Left forelimb (tissue), 1 donor: ENCODE measurements around the gene CLEC4M.
"Not testable (repeated sequence)": the region's sequence is repeated elsewhere in the genome, so short reads cannot be mapped to it uniquely, and the experiment has no call there.

Experiments
- DNase-seq: peaks from one replicate; pipeline ENCODE4 v3.0.0-alpha.2; 2018; ENCODE audit warnings: low spot score

CLEC4M gene

DNA sequence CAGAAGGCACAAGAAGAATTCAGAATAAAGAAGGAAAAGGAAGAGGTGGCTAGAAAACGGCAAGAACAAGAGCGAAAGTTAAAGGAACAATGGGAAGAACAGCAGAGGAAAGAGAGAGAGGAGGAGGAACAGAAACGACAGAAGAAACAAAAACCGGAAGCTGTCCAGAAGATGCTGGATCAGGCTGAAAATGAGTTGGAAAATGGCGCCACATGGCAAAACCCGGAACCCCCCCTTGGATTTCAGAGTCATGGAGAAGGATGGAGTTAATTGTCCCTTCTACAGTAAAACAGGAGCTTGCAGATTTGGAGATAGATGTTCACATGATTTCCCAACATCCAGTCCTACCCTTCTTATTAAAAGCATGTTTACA lies 22.4 kb upstream of the CLEC4M start:
- DNase-seq = no peak

DNA sequence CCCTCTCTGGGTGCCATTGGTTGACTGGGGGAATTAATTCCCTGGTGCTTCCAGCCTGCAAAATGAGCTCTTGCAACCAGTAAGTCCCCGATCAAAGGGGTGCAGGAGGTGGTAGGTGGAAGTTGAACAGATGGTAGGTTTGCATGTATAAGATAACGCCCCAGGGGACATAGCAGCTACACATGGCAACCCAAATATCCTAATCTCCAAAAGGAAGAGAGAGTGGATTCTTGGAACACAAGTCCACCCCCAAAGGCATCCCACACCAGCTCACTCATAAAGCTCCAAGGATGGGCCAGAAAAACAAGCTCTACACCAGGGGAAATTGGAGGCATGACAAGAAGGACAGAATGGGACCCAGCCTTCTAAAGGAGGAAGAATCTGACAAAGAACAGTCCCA lies 20.5 kb upstream of the CLEC4M start:
- DNase-seq = no peak

DNA sequence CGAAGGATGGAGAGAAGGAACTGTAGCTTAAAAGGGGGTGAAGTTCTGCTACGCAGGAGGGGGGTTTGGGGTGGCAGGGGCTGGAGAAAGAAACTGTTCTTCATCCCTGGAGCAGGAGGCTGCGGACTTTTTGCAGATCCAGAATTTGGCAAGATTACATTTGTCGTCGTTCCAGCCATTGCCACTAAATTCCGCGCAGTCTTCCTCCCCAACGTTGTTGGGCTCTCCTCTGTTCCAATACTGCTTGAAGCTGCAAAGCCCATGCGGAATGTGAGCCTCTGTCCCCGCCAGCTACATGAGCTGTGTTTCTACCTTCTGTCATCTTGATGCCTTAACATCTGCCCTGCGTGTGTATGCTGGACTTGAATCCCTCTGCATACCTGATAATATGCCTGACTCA lies 20.1 kb upstream of the CLEC4M start:
- DNase-seq = no peak

DNA sequence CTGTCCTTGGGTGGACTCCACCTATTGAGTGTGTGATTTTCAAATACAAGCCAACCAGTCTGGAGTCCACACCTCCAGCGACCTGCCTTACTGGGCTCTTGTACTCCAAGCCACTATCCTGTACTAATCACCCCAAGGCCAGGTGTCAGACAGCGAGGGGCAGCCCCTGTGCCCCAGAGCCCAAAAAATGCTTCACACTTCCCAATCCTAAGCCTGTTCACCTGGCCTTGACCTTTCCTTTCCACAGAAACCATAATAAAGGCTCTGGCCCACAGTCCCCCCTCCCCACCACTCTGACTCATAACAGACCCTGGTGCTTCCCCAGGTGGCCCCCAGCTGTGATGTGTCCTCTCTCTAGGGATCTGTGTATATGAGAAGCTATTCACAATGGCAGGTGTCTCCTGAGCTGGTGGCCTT lies 19.6 kb upstream of the CLEC4M start:
- DNase-seq = no peak

DNA sequence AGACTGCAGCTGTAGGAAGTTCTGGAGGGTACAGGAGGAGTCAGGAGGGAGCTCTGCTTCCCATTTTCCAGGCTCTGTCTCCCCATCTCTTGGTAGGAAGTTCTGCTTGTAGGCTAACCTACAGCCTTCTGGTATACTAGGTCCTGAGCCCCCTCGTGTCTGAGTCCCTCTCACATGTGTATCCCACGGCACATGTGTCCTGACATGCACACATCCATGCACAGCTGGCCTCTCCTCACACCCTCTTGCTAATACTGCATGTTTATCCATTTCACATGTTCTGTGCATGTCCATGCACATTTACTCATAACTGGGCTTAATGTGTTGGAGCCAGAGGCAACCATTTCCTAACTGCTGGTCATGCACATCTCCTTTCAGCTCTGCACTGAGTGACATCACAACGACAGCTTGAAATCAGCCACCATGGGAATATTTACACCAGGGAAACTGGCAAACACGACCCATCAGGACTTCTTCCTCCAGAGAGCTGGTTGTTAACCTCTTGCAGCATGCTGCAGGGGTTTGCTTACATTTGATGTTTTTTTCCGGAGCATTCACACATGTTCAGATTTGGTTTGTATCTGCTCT lies 18.8 kb upstream of the CLEC4M start:
- DNase-seq = no peak

DNA sequence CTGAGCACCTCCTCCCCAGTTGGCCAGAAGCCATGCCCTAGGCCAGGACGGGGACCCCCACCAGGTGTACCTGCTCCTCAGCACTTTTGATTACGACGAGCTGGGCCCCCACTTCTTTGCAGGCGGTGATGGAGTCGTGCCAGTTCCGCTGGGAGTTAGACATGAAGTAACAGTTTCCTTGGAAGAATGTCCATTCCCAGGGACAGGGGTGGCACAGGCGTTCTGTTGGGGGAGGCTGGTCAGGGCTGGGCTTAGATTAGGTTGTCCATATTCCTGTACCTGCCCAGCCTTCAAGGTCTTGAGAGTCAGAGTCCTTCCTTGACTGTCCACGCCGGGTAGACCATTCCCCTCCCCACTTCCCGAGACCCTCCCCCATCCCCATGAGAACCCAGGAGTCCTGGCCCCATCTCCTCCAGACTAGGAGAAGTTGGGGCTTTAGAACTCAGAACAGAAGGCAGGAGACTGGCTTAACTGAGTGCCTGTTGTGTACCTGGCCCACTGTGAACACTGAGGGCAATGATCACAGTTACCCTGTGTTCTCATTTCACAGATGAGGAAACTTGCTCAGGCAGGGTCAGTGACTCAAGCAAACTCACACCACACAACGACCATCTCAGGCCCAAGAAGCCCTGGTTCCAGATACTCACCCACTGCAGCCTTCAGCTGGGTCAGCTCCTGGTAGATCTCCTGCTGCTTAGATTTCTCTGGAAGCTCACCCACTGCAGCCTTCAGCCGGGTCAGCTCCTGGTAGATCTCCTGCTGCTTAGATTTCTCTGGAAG lies 18.0 kb upstream of the CLEC4M start:
- DNase-seq = no peak

DNA sequence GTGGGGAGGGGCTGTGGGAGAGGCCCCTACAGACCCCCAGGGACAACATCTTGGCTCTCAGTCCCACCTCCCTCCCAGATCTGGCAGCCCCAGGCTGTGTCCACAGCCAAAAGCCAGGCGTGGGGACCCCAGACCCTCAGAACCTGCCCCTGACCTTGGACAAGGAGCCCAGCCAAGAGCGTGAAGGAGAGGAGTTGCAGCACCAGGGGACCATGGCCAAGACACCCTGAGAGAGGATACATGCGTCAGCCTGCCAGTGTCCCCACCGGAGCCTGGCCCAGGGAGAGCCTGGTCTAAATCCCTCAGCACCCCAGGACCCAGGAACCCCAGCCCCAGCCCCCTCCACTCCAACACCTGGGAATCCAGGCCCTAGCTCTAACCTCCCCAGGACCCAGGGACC lies 16.7 kb upstream of the CLEC4M start:
- not testable (repeated sequence) for DNase-seq

DNA sequence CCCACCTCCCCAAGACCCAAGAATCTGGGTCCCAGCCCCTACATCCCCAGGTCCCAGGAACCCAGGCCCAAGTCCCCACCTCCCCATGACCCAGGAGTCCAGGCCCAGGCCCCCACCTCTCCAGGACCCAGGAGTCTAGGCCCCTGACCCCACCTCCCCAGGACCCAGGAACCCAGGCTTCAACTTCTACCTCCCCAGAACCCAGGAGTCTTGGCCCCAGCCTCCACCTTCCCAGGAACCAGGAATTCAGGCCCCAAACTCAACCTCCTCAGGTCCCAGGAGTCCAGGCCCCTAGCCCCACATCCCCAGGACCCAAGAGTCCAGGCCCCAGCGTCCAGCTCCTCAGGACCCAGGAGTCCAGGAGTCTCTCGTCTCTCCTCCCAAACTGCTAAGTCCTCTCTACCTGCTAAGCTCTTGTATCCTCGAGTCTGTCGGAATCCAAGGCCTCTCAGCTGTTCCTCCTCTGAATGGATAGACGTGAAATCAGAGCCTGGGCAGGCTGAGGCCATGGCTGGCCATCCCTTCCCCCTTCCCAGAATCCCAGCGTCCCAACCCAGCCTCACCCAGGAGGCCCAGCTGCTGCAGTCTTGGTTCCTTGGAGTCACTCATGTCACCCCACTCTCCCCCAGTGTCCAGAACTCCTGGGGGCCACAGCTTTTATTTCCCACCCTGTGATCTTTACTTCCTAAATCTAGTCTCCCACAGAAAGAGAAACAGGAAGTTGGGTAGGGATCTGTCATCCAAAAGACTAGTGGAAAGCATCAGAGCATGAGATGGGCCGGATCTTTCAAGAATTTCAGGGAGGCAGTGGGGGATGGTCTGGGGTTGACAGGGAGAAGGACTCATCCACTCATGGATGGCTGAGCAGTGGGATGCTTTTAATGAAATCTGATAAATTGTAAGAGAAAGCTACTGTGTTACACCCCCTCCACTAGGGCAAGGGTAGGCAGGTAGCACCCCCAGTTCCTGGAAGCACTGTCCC lies 15.8 kb upstream of the CLEC4M start, which contains the start of gene CD209:
CD209 (minus strand) TSS at position 632 of the 982 bp plus-strand sequence; CDS start at position 609, 23 bp downstream.
- no peak for DNase-seq

DNA sequence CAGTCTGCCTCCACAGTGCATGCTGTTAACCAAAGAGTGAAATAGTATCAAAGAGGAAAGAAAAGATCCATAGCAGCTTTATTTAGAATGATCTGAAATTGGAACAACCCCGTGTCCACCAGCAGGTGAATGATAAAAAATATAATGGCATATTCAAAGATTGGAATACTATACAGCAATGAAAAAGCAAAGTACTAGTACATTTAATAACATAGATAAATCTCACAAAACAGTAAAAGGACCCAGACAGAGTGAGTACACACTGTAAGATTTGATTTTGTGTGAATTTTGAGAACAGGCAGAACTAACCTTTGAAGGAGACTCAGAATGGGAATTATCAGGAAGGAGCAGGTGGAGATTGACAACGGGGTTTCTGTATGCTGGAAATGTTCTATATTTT lies 14.9 kb upstream of the CLEC4M start:
- DNase-seq = no peak

DNA sequence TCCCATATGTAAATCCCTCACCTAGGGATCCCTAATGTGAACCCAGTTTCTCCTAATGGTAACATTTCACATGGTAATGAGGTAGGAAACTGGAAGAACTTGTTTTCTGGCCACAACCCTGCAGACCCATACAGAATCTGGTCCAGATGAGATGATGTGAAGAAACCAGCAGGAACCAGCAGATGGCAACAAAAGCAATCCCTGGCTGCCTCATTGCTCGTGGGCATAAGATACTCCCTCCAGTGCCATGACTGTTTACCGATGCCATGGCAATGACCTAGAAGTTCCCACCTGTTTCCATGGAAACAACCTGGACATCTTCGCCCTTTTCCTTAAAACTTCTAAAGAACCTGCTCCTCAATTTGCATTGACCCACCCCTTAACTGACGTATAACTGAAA lies 14.3 kb upstream of the CLEC4M start:
- no peak for DNase-seq

DNA sequence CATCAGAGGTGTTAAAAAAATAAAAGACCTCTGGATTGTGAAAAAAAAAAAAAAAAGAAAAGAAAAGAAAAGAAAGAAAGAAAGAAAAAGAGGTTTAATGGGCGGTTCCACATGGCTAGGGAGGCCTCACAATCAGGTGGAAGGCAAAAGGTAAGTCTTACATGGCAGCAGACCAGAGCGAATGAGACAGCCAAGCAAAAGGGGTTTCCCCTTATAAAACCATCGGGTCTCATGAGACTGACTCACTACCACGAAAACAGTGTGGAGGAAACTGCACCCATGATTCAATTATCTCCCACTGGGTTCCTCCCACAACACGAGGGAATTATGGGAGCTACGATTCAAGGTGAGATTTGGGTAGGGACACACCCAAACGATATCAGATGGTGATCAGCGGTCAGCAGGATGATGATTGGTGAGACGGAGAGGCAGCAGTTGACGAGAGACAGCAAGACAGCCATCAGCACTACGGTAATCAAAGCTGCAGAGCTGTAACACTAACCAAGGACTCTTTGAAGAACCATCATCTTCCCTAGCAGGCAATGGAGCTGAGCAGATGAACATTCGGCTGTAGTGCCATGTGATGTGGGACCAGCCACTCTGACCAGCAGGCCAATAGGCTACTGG lies 11.8 kb upstream of the CLEC4M start:
- no peak for DNase-seq

DNA sequence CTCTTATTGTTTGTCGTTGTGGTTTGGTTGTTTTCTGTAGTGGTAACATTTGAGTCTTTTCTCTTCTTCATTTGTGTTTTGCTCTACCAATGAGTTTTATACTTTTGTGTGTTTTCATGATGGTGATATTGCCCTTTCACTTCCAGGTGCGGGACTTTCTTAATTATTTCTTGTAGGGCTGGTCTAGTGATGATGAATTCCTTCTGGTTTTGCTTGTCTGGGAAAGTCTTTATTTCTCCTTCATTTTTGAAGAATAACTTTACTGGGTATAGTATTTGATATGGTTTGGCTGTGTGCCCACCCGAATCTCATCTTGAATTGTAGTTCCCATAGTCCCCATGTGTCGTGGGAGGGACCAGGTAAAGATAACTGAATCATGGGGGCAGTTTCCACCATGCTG lies 6.8 kb upstream of the CLEC4M start:
- DNase-seq = no peak

DNA sequence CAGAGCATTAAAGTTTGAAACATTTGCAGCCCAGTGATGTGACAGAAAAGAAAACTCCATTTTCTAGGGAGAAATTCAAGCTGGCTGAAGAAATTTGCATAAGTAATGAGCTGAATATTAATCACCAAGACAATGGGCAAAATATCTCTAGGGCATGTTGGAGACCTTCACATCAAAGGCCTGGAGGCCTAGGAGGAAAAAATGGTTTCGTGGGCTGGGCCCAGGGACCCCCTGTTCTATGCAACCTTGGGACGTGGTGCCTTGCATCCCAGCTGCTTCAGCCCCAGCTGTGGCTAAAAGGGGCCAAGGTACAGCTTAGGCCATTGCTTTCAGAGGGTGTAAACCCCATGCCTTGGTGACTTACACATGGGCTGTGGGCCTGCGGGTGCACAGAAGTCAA lies 5.7 kb upstream of the CLEC4M start:
- DNase-seq = no peak

DNA sequence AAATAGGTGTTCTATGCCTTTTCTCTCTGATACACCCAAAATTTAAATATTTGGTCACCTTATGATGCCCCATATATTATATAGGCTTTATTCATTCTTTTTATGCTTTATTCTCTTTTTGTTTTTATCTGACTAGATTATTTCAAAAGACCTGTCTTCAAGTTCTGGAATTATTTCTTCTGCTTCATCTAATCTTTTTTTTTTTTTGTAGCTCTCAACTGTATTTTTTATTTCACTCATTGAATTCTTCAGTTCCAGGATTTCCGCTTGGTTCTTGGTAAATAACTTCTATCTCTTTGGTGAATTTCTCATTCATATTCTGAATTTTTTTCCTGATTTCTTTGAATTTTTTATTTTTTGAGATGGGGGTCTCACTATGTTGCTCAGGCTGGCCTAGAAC lies 3.9 kb upstream of the CLEC4M start:
- no peak for DNase-seq

DNA sequence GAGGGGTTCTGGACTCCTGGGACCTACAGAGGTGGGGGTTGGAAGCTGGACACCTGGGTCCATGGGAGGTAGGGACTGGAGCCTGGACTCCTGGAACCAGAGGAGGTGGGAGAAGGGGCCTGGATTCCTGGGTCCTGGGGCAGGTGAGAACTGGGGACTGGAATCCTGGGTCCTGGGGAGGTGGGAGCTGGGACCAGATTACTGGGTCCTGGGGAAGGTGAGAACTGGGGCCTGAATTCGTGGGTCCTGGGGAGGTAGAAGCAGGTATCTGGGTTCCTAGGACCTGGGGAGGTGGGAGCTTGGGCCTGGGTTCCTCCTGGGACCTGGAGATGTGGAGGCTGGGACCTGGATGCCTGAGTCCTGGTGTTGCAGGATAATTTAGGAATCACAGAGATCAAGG lies 653 bp downstream of the CLEC4M start:
- no peak for DNase-seq

DNA sequence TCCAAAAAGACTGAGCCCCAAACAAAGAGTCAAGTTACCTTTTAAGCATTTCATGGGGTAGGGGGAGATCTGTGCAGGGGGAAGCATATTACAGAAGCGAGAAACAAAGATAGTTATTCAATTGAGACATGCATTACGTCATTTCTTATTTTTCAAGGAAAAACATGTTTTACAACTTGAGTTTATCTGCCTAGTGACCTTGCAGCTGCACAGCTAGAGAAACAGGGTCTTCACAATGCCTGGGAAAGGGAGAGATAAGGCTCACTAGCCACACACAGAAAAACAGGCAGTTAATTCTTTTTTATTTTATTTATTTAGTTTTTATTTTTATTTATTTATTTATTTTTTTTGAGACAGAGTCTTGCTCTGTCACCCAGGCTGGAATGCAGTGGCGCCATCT lies 1.1 kb downstream of the CLEC4M start:
- not testable (repeated sequence) for DNase-seq

DNA sequence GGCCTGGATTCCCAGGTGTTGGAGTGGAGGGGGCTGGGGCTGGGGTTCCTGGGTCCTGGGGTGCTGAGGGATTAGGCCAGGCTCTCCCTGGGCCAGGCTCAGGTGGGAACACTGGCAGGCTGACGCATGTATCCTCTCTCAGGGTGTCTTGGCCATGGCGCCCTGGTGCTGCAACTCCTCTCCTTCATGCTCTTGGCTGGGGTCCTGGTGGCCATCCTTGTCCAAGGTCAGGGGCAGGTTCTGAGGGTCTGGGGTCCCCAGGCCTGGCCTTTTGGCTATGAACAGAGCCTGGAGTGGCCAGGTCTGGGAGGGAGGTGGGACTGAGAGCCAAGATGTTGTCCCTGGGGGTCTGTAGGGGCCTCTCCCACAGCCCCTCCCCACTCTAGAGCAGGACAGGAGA lies 2.0 kb downstream of the CLEC4M start:
- not testable (repeated sequence) for DNase-seq

DNA sequence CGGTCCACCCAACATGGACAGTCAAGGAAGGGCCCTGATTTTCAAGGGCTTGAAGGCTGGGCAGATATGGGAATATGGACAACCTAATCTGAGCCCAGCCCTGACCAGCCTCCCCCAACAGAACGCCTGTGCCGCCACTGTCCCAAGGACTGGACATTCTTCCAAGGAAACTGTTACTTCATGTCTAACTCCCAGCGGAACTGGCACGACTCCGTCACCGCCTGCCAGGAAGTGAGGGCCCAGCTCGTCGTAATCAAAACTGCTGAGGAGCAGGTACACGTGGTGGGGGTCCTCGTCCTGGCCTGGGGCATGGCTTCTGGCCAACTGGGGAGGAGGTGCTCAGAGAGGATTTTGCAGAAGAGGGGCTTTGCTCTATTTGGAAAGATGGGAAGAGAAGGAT lies 3.5 kb downstream of the CLEC4M start:
- DNase-seq = no peak

DNA sequence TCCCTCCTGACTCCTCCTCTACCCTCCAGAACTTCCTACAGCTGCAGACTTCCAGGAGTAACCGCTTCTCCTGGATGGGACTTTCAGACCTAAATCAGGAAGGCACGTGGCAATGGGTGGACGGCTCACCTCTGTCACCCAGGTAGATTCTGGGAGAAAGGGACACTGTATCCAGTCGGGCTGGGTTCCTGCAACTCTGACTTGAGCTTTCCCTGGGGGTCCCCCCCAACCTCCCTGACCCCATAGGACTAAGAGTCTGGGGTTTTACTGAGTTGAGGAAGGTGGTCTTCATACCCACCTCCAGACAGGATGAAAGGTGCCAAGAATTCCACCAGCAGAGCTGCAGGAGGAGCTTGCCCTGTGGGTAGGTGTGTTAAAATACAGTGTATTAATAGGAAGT lies 4.4 kb downstream of the CLEC4M start:
- no peak for DNase-seq

DNA sequence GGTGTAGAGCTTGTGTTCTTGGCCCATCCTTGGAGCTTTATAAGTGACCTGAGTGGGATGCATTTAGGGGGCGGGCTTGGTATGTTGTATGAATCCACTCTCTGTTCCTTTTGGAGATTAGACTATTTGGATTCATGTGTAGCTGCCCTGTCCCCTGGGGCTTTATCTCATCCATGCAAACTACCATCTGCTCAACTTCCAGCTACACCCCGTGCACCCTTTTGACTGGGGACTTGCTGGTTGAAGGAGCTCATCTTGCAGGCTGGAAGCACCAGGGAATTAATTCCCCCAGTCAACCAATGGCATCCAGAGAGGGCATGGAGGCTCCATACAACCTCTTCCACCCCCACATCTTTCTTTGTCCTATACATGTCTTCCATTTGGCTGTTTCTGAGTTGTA lies 6.1 kb downstream of the CLEC4M start:
- DNase-seq = no peak

DNA sequence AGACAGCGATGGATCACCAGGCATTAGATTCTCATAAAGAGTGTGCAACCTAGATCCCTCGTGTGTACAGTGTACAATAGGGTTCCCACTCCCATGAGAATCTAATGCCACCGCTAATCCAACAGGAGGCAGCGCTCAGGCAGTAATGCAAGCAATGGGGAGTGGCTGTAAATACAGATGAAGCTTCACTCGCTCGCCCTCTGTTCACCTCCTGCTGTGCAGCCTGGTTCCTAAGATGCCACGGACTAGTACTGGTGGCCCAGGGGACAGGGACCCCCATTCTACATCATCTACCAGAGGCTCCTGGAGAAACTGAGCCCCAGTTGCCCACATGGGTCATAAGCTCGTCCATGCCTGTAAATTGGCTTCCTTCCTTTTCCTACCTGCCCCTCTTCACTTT lies 8.0 kb downstream of the CLEC4M start:
- no peak for DNase-seq

DNA sequence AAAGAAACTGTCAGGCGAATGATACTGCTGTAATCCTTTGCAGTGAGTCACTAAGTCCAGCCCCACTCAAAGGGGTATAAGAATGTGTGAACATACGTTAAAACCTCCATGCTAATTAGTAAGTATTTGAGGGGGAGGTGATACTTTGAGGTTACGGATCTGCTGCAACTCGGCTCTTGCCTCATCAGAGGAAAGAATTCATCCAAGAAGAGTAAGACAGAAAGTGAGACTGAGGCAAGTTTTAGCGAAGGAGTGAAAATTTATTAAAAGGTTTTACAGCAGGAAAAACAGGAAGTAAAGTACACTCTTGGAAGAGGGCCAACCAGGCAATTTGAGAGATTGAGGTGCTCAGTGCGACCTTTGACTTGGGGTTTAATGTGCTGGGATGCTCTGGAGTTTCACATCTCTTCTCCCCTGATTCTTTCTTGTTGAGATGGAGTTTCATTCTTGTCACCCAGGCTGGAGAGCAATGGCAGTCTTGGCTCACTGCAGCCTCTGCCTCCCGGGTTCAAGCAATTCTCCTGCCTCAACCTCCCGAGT lies 9.8 kb downstream of the CLEC4M start:
- DNase-seq = no peak
